GM23338 (cell line): Measurements from ENCODE around the gene SHISA7. TPM values are rescaled to one million over a fixed set of nuclear protein-coding genes. Genes with fewer than 3 reads are reported as not detected.

ENCODE experiments used
- ATAC-seq: fragments of 200-7000 bp; cut with Tn5 transposase; 3 replicates; pipeline ENCODE4 v1.9.1; 2020
- DNase-seq: peaks from one replicate; pipeline ENCODE4 v3.0.0-alpha.2; 2015; ENCODE audit warnings: low spot score
- H2AFZ ChIP-seq: fragments of 200-600 bp; sonication (generic); 2 replicates; pipeline ENCODE4 v1.8.0; 2016; ENCODE audit warnings: antibody characterized with exemption, mild to moderate bottlenecking, moderate library complexity
- H3F3A ChIP-seq: fragments of 200-600 bp; sonication (generic); replicated peaks from 2 replicates; pipeline ENCODE4 v1.8.0; 2017; ENCODE audit warnings: antibody characterized with exemption, mixed run types, low read depth
- H3K27ac ChIP-seq: fragments of 200-600 bp; sonication (generic); 2 replicates; pipeline ENCODE4 v1.6.1; 2016; ENCODE audit warnings: low read depth
- H3K27me3 ChIP-seq: fragments of 200-600 bp; sonication (generic); 2 replicates; pipeline ENCODE4 v1.8.0; 2016; ENCODE audit warnings: mild to moderate bottlenecking, mixed run types, moderate library complexity; ENCODE audit not compliant: insufficient read depth
- H3K36me3 ChIP-seq: fragments of 200-600 bp; sonication (generic); 2 replicates; pipeline ENCODE4 v1.8.0; 2016; ENCODE audit warnings: mild to moderate bottlenecking; ENCODE audit not compliant: insufficient read depth
- H3K4me1 ChIP-seq: fragments of 200-600 bp; sonication (generic); 2 replicates; pipeline ENCODE4 v1.8.0; 2016; ENCODE audit warnings: mild to moderate bottlenecking, moderate library complexity; ENCODE audit not compliant: insufficient read depth
- H3K4me2 ChIP-seq: fragments of 200-600 bp; sonication (generic); 2 replicates; pipeline ENCODE4 v1.7.1; 2017; ENCODE audit warnings: mixed run types
- H3K4me3 ChIP-seq: fragments of 200-600 bp; sonication (generic); 2 replicates; pipeline ENCODE4 v1.6.1; 2016; ENCODE audit warnings: mixed run types
- H3K79me2 ChIP-seq: fragments of 200-600 bp; sonication (generic); replicated peaks from 2 replicates; pipeline ENCODE4 v1.8.0; 2017; ENCODE audit warnings: mild to moderate bottlenecking; ENCODE audit not compliant: insufficient read depth
- H3K9me2 ChIP-seq: fragments of 200-600 bp; sonication (generic); 2 replicates; pipeline ENCODE4 v1.8.0; 2017; ENCODE audit not compliant: insufficient read depth
- H4K20me1 ChIP-seq: fragments of 200-600 bp; sonication (generic); replicated peaks from 2 replicates; pipeline ENCODE4 v1.8.0; 2017; ENCODE audit warnings: mild to moderate bottlenecking; ENCODE audit not compliant: insufficient read depth
- H3K27ac Mint-ChIP-seq: 2 replicates; pipeline ENCODE4 v1.8.0; 2020; ENCODE audit warnings: inconsistent platforms, mild to moderate bottlenecking, moderate library complexity, mixed read lengths
- H3K27me3 Mint-ChIP-seq: 3 replicates; pipeline ENCODE4 v1.8.0; 2022; ENCODE audit warnings: low read depth, mild to moderate bottlenecking, moderate library complexity, mixed read lengths, inconsistent platforms; ENCODE audit not compliant: insufficient read depth, poor library complexity
- H3K36me3 Mint-ChIP-seq: 3 replicates; pipeline ENCODE4 v1.8.0; 2021; ENCODE audit warnings: low read depth, mild to moderate bottlenecking, inconsistent platforms, moderate library complexity, mixed read lengths
- H3K4me1 Mint-ChIP-seq: 3 replicates; pipeline ENCODE4 v1.8.0; 2020; ENCODE audit warnings: mild to moderate bottlenecking, inconsistent platforms, mixed read lengths
- H3K4me3 Mint-ChIP-seq: 3 replicates; pipeline ENCODE4 v1.8.0; 2021; ENCODE audit warnings: moderate library complexity, mild to moderate bottlenecking, inconsistent platforms, mixed read lengths
- H3K9me3 Mint-ChIP-seq: 3 replicates; pipeline ENCODE4 v1.8.0; 2020; ENCODE audit warnings: moderate library complexity, mild to moderate bottlenecking, inconsistent platforms, mixed read lengths
- EZH2phosphoT487 ChIP-seq: fragments of 200-600 bp; sonication (generic); IDR thresholded peaks from one replicate; pipeline ENCODE4 v1.8.1; 2018; ENCODE audit warnings: antibody characterized with exemption; ENCODE audit not compliant: unreplicated experiment
- NANOG ChIP-seq: IDR thresholded peaks from 2 replicates; pipeline ENCODE4 v1.6.1; 2016; ENCODE audit warnings: antibody characterized with exemption, borderline replicate concordance
- POLR2AphosphoS5 ChIP-seq: IDR thresholded peaks from 2 replicates; pipeline ENCODE4 v1.6.1; 2016; ENCODE audit warnings: antibody characterized with exemption, low read depth
- polyA plus RNA-seq: library from polyadenylated mRNA; unstranded; fragments of >200 nt; fragmentation: Nextera tagmentation; extraction: Ambion mirVana; gene quantifications from 2 replicates; pipeline ENCODE4 v1.2.1, GENCODE V29; 2016
- total RNA-seq: library from RNA; depleted of rRNA; stranded (reverse); fragments of >200 nt; shearing (Covaris generic); gene quantifications from 2 replicates; pipeline ENCODE4 v1.2.3, GENCODE V29; 2014
- TF ChIP-seq, protein P1 (sequence below): IDR thresholded peaks from one replicate; pipeline ENCODE4 v1.6.1; 2018; ENCODE audit warnings: antibody characterized with exemption; ENCODE audit not compliant: unreplicated experiment
- TF ChIP-seq, protein P2 (sequence below): fragments of 250-450 bp; sonication (Bioruptor Pico); IDR thresholded peaks from 2 replicates; pipeline ENCODE4 v1.5.0; 2020; ENCODE audit warnings: mild to moderate bottlenecking, moderate library complexity
- TF ChIP-seq, protein P3 (sequence below): IDR thresholded peaks from 2 replicates; pipeline ENCODE4 v1.6.1; 2016; ENCODE audit warnings: antibody characterized with exemption

Gene SHISA7
- total and polyA plus RNA-seq, 2 experiments from 2014 or later, result 0.32 to 1.4 TPM

DNA sequence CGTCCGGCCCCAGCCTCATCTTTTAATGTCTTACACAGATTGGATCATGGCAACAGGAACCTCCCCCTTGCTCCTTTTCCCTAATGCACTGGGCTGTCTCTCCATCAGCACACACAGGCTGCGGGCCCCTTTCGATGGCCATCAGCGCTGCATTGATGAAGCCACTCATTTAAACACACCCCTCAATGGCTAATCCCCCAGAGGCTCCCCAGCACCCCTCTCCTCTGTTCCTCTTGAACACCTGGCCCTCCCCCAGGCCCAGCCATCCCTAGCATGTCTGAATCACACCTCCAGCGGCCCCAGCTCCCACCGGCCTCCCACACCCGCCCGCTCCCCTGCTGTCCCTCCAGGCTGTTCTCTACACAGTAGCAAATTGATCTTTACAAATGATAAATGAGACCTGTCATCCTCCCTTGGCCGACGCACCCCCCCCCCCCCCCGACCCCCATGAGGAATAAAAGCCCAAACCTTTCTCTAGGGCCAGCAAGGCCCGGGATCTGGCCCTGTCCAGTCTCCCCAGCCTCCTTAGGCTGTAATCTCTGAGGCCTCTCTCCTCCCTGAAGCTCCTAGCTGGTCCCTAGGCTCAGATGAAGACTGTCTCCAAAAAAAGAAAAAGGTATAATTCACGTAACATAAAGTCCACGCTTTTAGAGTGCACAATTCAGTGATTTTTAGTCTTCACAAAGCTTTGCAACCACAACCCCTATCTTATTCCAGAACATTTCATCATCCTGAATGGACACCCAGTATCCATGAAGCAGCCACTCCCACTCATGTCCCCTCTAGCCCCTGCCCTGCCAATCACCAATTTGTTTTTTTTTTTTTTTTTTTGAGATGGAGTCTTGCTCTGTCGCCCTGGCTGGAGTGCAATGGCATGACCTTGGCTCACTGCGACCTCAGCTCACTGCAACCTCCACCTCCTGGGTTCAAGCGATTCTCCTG is 50.0 kb downstream of the SHISA7 start:
- H3K4me2 ChIP-seq, result peak overlapping the region; percentile 72
- H2AFZ ChIP-seq, result no peak overlapping the region
- H3K9me2 ChIP-seq, result no peaks in the 10 kb centered on the region
- Mint-ChIP-seq H3K4me3 (peak overlapping the region; percentile 59), H3K27me3 (peaks cover 31% of the 10 kb centered on the region), H3K4me1 (peaks cover 52% of the 10 kb centered on the region), H3K9me3 (no peaks in the 10 kb centered on the region; the same call in 2 of the 3 replicates), H3K27ac (peak overlapping the region; percentile 94), H3K36me3 (peaks cover 29% of the 10 kb centered on the region)
- H4K20me1 ChIP-seq, result peaks cover 20% of the 10 kb centered on the region
- H3K79me2 ChIP-seq, result peaks cover 5% of the 10 kb centered on the region; the same call in 1 of the 2 replicates
- 0 out of 2 replicates have a peak, but pooled peaks cover 7% of the 10 kb centered on the region for H3K36me3 ChIP-seq
- peak overlapping the region; percentile 30 for H3K4me3 ChIP-seq
- TF ChIP-seq, protein P1, sequence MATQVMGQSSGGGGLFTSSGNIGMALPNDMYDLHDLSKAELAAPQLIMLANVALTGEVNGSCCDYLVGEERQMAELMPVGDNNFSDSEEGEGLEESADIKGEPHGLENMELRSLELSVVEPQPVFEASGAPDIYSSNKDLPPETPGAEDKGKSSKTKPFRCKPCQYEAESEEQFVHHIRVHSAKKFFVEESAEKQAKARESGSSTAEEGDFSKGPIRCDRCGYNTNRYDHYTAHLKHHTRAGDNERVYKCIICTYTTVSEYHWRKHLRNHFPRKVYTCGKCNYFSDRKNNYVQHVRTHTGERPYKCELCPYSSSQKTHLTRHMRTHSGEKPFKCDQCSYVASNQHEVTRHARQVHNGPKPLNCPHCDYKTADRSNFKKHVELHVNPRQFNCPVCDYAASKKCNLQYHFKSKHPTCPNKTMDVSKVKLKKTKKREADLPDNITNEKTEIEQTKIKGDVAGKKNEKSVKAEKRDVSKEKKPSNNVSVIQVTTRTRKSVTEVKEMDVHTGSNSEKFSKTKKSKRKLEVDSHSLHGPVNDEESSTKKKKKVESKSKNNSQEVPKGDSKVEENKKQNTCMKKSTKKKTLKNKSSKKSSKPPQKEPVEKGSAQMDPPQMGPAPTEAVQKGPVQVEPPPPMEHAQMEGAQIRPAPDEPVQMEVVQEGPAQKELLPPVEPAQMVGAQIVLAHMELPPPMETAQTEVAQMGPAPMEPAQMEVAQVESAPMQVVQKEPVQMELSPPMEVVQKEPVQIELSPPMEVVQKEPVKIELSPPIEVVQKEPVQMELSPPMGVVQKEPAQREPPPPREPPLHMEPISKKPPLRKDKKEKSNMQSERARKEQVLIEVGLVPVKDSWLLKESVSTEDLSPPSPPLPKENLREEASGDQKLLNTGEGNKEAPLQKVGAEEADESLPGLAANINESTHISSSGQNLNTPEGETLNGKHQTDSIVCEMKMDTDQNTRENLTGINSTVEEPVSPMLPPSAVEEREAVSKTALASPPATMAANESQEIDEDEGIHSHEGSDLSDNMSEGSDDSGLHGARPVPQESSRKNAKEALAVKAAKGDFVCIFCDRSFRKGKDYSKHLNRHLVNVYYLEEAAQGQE, result no peak
- TF ChIP-seq NANOG (no peak), EZH2phosphoT487 (no peak), POLR2AphosphoS5 (no peak)
- TF ChIP-seq, protein P2, sequence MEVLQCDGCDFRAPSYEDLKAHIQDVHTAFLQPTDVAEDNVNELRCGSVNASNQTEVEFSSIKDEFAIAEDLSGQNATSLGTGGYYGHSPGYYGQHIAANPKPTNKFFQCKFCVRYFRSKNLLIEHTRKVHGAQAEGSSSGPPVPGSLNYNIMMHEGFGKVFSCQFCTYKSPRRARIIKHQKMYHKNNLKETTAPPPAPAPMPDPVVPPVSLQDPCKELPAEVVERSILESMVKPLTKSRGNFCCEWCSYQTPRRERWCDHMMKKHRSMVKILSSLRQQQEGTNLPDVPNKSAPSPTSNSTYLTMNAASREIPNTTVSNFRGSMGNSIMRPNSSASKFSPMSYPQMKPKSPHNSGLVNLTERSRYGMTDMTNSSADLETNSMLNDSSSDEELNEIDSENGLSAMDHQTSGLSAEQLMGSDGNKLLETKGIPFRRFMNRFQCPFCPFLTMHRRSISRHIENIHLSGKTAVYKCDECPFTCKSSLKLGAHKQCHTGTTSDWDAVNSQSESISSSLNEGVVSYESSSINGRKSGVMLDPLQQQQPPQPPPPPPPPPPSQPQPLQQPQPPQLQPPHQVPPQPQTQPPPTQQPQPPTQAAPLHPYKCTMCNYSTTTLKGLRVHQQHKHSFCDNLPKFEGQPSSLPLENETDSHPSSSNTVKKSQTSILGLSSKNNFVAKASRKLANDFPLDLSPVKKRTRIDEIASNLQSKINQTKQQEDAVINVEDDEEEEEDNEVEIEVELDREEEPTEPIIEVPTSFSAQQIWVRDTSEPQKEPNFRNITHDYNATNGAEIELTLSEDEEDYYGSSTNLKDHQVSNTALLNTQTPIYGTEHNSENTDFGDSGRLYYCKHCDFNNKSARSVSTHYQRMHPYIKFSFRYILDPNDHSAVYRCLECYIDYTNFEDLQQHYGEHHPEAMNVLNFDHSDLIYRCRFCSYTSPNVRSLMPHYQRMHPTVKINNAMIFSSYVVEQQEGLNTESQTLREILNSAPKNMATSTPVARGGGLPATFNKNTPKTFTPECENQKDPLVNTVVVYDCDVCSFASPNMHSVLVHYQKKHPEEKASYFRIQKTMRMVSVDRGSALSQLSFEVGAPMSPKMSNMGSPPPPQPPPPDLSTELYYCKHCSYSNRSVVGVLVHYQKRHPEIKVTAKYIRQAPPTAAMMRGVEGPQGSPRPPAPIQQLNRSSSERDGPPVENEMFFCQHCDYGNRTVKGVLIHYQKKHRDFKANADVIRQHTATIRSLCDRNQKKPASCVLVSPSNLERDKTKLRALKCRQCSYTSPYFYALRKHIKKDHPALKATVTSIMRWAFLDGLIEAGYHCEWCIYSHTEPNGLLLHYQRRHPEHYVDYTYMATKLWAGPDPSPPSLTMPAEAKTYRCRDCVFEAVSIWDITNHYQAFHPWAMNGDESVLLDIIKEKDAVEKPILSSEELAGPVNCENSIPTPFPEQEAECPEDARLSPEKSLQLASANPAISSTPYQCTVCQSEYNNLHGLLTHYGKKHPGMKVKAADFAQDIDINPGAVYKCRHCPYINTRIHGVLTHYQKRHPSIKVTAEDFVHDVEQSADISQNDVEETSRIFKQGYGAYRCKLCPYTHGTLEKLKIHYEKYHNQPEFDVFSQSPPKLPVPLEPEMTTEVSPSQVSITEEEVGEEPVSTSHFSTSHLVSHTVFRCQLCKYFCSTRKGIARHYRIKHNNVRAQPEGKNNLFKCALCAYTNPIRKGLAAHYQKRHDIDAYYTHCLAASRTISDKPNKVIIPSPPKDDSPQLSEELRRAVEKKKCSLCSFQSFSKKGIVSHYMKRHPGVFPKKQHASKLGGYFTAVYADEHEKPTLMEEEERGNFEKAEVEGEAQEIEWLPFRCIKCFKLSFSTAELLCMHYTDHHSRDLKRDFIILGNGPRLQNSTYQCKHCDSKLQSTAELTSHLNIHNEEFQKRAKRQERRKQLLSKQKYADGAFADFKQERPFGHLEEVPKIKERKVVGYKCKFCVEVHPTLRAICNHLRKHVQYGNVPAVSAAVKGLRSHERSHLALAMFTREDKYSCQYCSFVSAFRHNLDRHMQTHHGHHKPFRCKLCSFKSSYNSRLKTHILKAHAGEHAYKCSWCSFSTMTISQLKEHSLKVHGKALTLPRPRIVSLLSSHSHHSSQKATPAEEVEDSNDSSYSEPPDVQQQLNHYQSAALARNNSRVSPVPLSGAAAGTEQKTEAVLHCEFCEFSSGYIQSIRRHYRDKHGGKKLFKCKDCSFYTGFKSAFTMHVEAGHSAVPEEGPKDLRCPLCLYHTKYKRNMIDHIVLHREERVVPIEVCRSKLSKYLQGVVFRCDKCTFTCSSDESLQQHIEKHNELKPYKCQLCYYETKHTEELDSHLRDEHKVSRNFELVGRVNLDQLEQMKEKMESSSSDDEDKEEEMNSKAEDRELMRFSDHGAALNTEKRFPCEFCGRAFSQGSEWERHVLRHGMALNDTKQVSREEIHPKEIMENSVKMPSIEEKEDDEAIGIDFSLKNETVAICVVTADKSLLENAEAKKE (CRISPR knock-in tag), result no peak
- TF ChIP-seq, protein P3, sequence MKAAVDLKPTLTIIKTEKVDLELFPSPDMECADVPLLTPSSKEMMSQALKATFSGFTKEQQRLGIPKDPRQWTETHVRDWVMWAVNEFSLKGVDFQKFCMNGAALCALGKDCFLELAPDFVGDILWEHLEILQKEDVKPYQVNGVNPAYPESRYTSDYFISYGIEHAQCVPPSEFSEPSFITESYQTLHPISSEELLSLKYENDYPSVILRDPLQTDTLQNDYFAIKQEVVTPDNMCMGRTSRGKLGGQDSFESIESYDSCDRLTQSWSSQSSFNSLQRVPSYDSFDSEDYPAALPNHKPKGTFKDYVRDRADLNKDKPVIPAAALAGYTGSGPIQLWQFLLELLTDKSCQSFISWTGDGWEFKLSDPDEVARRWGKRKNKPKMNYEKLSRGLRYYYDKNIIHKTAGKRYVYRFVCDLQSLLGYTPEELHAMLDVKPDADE, result no peak
- H3K27ac ChIP-seq, result peak overlapping the region; percentile 75
- no peaks in the 10 kb centered on the region for H3K27me3 ChIP-seq
- DNase-seq (peak; percentile 62), ATAC-seq (peak; percentile 74)
- H3K4me1 ChIP-seq, result peaks cover 51% of the 10 kb centered on the region
- H3F3A ChIP-seq, result peaks cover 37% of the 10 kb centered on the region
